HG03342 (cell line): ENCODE data around the gene GPR39.

ENCODE experiments used
- ATAC-seq: cut with Tn5 transposase; IDR thresholded peaks from one replicate; pipeline ENCODE4 v1.9.1; 2021; ENCODE audit warnings: mild to moderate bottlenecking, moderate library complexity; ENCODE audit not compliant: unreplicated experiment

Gene GPR39

DNA sequence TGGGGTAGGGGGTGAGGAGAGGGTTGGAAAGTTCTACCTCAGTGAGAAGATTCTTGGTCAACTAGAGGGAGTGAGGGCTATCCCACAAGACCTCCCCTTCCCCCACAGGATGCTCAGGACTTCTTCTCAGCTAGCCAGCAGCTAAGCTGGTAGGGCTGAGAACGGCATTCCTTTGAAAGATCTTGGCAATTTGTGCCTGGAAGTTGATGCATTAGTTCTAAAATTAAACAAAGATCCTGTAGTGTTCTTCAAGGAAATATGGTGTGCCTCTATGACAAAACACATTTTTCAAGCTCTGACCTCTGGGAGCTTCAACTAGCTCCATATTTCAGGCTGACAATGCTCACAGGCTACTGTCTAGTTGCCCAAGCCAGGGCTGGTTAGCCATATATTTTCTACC, 251.1 kb downstream of the GPR39 start:
- ATAC-seq, result no peak

DNA sequence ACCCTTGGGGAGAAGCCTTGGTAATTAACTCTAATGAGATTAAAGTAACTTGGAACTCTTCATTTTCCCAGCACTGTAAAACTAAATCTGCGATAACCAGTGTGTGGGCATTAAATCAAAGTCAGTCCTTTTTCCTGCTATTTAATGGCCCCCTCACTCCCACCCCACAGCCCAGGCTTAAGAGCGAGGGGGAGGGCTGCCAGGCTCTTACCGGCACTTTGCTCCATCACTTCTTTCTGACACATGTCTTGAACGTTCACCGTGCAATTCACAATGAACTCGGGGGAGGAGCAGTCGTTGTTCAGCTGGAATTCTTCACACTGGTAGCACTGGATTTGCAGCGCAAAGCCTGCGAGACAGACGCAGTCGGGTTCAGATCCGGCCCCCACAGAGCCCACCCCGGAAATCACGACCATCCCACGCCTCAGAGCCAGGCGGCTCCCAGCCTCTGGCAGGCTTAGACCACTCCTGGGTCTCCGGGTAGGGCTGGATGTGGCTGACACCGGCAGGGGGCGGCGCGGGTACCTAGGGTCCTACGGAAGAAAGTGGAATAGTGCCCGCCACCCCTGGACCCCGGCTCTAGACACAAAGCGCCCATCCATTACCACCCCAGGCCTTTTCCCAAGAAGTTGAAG, 251.7 kb downstream of the GPR39 start:
- no peak for ATAC-seq

DNA sequence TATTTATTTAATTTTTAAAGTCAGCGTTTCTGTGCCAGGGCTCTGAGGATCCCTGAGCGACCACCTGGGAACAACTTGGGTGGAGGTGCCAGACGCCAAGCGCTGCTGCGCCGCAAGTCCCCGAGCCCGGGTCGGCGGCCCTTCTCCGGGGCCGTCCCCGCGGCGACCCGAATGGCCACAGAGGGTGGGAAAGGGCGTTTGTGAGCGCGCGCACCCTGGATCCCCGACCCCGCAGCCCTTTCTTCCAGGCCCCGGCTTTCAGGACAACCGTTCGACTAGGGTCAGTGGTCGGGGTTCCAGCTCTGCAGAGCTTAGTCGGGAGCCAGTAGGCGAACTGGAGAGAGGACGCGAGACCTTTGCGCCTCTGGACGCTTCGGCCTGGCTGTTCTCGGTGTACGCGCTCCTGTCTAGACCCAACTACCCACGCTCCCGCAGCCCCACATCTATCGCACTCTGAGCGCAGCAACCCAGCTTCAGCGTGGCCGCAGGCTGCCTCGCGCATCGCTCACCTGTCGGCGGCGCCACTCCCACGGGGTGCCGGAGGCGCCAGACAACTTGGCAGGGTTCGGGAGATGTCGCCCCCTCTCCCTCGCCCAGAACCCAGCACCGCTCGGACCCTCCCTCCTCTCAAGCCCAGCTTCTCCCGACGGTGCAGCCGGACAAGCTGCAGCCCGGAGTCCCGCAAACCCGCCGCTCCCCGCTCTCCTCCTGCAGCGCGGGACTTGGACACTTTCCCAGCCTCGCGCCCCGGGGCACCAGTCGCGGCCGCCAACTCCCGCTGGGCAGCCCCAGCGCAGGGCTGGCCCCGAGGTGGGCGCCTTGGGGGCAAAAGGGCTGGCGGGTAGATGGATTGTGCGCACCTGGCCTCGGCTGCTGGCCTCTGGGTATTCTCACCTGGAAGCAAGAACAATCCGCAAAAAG, 252.6 kb downstream of the GPR39 start:
- ATAC-seq, result no peak

DNA sequence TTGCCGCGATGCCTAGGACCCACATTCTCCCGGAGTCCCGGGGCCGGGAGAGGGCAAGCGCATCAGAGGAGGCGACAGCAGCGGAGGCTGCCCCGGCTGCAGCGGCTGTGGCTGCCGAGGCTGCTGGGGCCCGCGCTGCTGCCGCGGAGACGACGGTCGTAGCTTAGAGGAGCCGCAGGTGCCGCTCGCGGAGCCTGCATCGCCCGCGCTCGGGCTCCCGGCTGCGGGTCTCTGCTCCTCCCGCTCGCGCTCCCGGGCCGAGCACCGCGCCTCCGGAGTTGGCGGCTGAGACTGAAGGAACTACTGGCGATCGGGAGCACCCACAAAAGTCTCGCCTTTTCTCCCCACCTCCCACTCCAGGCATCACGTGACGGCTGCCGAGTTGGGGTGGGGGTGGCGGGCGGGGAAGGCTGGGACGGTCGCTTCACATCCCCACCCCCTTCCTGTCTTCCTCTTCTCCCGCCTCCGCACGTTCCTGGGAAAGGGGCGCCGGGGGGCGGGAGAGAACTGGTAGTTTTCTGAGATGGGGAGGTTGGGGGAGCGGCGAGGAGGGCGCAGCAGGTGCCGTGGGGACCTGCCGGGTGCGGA, 253.4 kb downstream of the GPR39 start, which contains the start of gene LYPD1:
TSS of gene LYPD1 (minus strand) at position 298 of the 588 bp plus-strand sequence. CDS start at position 25, 273 bp downstream.
- ATAC-seq, result no peak

DNA sequence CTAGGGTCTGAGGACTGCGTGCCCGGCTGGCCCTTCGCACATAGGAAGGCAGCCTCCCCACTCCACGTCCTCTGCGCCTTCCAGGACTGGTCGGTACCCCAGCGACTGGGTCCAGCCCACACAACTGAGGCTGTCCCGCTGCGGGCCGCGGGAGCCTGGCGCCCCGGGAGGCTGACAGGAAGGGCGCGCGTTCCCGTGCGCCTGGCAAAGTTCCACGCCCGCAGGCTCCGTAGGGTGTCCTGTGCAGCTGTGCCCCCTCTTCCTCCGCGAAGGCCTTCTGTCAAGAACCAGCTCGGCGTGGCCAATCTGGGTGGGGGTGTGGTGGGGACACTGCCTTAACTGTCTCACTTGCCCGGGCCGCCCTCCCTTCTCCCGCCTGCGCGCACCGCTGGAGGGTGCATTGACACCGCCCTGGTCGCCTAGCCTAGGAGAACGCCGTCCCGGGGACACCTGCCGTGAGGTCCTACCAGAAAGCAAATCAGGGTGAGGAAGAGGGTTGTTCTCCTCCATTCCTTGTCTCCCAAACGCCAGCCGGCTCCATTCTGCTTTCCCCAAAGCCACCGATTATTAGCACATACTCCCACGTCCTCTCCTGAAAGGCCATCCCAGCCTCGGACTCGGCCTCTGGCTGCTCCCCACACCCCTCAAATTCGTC, 254.0 kb downstream of the GPR39 start:
- no peak for ATAC-seq

DNA sequence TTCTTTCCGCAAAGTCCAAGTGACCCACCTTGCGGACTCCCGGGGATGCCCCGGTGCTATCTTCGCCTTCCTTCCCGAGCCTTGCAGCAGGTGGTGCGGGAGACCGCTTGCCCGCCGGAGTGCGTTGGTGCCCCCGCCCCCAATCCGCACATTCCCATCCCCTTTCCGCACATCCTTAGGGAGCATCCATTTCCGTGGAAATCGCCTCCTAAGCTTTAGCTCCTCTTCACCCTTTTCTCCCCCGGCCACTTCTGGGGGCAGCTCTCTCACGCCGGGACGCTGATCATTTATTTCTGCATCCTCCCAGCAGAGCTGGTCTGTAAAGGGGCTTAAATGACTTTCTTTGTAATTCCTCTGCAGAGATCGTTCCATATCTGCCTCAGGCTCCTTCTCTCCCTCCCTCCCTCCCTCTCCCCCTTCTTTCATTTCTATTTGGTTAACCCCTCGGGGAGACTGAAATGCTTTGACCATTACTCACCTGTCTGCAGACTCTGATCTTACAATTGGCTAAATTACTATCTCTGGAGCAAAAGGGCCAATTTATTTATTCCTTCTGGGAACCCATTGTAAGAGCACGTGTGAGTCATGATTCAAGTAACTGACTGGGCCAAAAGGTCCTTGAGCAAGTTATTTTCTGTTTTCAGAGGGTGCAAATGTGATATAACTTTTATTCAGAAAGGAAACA, 254.7 kb downstream of the GPR39 start:
- no peak for ATAC-seq

DNA sequence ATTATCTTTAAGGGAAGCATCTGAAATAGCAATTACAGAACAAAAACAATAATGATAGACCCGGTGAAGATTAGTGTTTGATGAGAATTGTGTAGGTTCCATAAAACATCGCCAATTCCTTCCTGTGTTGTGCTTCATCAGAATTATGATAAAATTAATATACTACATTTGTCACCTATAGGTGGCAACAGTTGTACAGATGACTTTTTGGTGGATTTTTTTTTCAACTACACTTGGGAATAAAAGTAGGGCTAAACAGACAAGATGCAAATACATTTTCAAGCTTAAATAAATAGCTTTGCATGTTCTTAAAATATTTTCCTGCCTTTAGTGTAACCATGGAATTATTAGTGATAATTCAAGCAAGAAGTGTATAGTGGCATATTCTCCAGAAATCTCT, 260.4 kb downstream of the GPR39 start:
- ATAC-seq, result no peak

DNA sequence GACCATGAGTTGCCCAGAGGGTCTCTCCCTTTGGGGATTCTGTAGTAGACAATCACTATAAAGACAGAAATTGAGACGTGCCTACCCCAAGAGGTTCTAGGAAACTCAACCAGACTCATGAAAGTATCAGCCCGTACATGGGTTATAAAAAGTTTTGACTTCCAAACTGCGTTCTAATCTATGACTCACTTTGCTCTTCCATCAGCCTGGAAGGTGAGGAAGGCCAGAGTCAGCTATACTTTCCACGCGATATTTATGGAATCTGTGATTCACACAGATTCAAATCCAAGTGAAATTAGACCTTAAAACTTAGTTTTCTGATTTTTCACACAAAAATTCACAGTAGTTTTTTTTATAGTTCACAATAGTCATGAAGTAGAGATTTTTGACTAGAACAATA, 261.1 kb downstream of the GPR39 start:
- ATAC-seq, result no peak

DNA sequence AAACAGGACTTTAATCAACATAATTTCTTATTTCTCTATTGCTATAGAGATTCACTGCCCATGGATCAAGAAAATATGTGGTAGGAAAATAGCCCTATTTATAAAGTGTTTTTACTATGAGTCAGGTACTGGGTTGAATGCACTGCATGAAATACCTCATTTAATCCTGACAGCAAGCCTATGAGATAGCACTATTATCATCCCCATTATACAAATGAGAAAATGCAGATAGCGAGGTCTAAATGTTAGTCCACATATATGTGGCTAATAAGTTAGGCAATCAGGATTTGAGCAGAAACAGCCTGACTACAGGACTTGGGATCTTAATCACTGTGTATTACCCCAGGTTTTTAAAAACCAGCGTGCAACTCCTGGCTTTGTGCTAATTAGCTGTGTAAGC, 261.9 kb downstream of the GPR39 start:
- ATAC-seq, result no peak

DNA sequence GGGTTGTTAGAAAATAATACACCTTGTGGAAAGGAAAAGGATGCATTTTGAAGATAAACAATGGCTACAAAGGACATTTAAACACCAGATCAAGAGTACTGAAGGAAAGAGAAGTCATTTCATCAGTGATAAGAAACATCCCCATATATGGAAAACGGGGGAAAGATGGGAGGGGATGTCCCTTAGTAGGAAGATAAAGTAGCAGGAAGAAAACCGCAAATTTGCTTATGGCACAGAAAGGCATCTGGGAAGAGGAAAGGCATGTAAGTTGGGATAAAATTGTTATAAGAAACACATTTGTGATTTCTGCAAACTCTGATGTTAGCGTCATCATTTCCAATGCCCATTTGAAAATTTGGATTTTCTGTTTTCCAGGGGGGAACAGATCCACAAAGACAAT, 263.9 kb downstream of the GPR39 start:
- no peak for ATAC-seq

DNA sequence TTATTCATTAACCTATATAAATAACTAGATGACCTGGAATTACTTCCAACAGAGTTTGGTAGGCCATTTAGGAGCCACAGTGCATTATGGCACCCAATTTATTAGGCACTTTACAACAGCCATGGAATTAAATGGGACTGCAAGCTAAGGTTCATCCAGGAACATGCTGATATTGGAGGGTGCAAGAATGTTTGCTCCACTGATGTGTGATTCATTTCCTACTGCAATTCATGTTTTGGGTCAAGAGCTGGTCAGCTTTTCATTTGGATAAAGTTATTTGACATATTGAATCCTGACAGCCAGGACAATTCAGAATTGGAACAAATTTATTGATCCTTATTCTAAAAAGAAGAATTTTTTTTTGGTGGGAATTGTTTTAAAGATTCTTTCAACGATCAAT, 265.2 kb downstream of the GPR39 start:
- ATAC-seq, result no peak

DNA sequence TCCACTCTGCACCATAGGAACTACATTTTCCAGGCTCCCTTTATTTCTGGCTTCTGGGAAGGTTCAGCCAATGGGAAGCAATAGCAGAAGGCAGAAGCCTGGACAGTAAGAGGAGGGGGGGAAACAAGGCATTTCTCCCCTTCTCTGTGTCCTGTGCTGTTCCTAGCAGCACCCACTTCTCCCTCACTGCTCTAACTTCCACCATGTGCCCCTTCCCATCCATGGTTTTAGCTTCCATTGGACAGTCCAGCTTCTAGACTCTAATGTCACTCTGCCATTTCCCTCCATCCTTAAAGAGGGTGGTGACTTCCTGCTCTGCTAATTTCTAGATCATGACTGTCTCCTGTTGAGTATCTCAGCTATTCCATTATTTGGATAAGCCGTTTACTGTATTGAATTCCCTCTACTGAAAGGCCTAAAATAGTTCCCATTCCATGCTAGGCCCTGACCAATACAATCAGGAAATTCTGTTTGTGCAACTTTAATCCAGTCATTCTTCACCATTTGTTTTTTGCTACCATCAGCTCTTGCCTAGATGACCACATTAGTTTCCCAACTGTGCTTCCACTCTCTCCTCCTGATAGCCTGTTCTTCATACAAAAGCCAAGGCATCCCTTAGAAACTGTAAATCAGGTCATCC, 274.2 kb downstream of the GPR39 start:
- ATAC-seq, result no peak

DNA sequence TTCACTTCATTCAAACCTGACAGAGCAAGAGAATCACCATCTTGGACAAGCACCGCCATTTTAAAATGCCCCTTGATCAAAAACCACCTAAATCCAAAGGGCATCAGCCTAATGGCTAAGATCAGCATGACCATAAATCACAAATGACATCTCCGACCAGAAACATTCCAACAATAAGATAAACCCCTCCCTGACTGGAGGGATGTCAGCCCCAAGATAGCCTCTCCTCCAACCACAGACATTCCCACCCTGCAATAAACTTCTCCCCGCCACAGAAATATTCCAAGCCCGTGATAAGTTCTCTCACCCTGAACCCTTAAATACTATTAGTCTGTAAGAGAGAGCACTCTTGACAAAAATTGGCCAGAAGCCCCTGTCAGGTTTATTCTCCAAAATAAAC, 275.0 kb downstream of the GPR39 start:
- no peak for ATAC-seq

DNA sequence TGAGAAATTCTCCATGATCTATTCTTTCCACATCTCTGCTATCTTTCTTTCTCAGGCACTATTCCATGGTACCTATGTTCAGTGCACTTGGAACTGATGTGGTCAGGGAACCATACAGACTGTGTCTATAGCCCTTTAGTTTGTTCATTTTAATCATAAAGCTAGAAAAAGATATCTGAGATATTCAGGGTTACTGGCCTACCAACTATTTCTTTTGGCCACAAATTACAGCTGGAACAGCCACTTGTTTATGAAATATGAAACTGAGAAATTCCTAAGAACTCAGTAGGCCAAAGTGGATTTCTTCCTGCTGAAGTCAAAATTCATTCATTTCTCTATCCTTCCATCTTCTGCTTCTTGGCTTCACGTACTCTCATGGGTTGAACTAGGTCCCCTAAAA, 276.2 kb downstream of the GPR39 start:
- no peak for ATAC-seq
